ENCODE results near the gene POLH. TPM values are rescaled to one million over a fixed set of nuclear protein-coding genes. Genes with fewer than 3 reads are reported as not detected.
"Not testable (repeated sequence)": the region's sequence is repeated elsewhere in the genome, so short reads cannot be mapped to it uniquely, and the experiment has no call there.

Gene POLH
- total RNA-seq, 6 donors from 2014 or later: 9.1 to 27.5 (median 19.8) TPM

DNA sequence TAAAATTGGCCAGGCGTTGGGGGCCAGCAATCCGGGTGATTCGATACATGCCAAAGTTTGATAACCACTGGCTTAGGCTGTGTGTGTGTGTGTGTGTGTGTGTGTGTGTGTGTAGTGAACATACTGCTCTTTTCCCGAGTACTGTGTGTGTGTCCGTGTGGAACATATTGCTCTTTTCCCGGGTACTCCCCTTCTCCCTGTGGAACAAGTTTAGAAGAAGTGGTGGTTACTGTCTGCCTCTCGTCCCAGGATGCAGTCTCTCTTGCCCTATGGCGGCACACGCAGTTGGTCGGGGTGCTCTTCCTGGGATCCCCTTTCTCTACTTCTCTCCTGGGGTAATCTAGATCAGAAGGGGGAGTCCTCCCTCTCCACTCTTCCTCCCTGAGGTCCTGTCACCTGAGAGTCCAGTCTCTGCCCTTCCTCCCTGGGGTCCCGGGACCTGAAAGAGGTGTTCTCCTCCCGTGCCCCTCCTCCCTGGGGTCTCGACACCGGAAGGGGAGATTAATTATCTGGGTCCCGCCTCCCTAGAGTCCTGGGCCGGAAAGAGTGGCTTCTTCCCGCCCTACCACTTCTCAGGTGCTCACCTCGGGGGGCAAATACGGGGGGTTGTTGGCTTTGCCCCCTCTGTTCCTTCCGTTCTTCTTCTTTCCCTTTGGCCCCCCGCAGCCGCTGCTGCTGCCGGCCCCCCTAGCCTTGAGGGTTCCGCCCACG lies 52.6 kb downstream of the POLH start:
- Histone ChIP-seq H3K4me3 (peak overlapping the region; percentile 60 to 97 (median 88)), H3K27ac (peak overlapping the region; percentile 94 to 97 (median 95)), H3K4me1 (peaks cover 23 to 35% (median 29%) of the 10 kb centered on the region in 4 donors), H3K27me3 (no peaks in the 10 kb centered on the region), H3K36me3 (peaks cover 15 to 27% (median 27%) of the 10 kb centered on the region in 4 donors), H3K9me3 (no peaks in the 10 kb centered on the region)
- peak in 1 of 2 donors; percentile 0 for ATAC-seq (ENCODE audit: low FRiP score in 2 of 2)
- WGBS, 2 donors: 1 to 3% methylated on average over 22 to 24 of the region's 25 CpGs
- peak in 1 of 4 donors; percentile 1 for TF ChIP-seq POLR2A (IDR thresholded peaks at IDR 0.05)
- no peak for TF ChIP-seq EP300 (IDR thresholded peaks at IDR 0.05)
- TF ChIP-seq, protein P1, sequence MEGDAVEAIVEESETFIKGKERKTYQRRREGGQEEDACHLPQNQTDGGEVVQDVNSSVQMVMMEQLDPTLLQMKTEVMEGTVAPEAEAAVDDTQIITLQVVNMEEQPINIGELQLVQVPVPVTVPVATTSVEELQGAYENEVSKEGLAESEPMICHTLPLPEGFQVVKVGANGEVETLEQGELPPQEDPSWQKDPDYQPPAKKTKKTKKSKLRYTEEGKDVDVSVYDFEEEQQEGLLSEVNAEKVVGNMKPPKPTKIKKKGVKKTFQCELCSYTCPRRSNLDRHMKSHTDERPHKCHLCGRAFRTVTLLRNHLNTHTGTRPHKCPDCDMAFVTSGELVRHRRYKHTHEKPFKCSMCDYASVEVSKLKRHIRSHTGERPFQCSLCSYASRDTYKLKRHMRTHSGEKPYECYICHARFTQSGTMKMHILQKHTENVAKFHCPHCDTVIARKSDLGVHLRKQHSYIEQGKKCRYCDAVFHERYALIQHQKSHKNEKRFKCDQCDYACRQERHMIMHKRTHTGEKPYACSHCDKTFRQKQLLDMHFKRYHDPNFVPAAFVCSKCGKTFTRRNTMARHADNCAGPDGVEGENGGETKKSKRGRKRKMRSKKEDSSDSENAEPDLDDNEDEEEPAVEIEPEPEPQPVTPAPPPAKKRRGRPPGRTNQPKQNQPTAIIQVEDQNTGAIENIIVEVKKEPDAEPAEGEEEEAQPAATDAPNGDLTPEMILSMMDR (IDR thresholded peaks at IDR 0.05): no peak
- peak in 1 of 2 donors; percentile 24 for TF ChIP-seq POLR2AphosphoS5 (IDR thresholded peaks at IDR 0.05)
- peak in 1 of 2 donors; percentile 61 for DNase-seq

DNA sequence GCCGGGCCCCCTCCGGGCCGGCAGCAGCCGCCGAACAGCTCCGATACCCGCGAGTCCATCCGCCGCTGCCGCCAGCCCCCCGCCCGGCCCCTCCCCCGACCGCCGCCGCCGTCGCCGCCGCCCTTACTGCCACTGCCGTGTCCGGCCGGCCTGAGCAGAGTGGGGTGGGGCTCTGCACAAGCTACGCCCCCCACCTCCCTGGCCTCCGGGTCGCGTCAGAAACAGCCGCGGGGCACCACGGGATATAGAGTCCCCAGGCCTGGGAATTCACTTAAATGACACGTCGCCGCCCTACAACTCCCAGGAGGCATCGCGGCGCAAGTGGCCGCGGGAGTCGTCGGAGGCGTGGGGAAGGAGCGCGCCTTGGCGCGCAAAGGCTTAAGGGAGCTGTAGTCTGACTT lies 53.1 kb downstream of the POLH start, which contains the start of gene GTPBP2:
TSS of gene GTPBP2 (minus strand) at position 161 of the 401 bp plus-strand sequence. CDS start at position 59, 102 bp downstream.
- Histone ChIP-seq H3K27me3 (no peaks in the 10 kb centered on the region), H3K36me3 (peaks cover 9 to 22% (median 21%) of the 10 kb centered on the region in 4 donors), H3K4me1 (peaks cover 23 to 35% (median 29%) of the 10 kb centered on the region in 4 donors), H3K27ac (peak within 1 kb of the TSS; percentile 94 to 97 (median 95)), H3K9me3 (no peaks in the 10 kb centered on the region), H3K4me3 (peak within 1 kb of the TSS; percentile 81 to 97 (median 88))
- TF ChIP-seq POLR2AphosphoS5 (IDR thresholded peaks at IDR 0.05): peak; percentile 83 to 88
- TF ChIP-seq, protein P1 (IDR thresholded peaks at IDR 0.05): no peak
- peak in 1 of 4 donors; percentile 38 for TF ChIP-seq EP300 (IDR thresholded peaks at IDR 0.05)
- peak in 2 of 4 donors; percentile 35 to 64 for TF ChIP-seq POLR2A (IDR thresholded peaks at IDR 0.05)
- DNase-seq (peak; percentile 97 to 100), ATAC-seq (ENCODE audit: low FRiP score in 2 of 2) (peak; percentile 95 to 98)
- WGBS, 2 donors: 0 to 1% methylated on average over 21 to 24 of the region's 46 CpGs

DNA sequence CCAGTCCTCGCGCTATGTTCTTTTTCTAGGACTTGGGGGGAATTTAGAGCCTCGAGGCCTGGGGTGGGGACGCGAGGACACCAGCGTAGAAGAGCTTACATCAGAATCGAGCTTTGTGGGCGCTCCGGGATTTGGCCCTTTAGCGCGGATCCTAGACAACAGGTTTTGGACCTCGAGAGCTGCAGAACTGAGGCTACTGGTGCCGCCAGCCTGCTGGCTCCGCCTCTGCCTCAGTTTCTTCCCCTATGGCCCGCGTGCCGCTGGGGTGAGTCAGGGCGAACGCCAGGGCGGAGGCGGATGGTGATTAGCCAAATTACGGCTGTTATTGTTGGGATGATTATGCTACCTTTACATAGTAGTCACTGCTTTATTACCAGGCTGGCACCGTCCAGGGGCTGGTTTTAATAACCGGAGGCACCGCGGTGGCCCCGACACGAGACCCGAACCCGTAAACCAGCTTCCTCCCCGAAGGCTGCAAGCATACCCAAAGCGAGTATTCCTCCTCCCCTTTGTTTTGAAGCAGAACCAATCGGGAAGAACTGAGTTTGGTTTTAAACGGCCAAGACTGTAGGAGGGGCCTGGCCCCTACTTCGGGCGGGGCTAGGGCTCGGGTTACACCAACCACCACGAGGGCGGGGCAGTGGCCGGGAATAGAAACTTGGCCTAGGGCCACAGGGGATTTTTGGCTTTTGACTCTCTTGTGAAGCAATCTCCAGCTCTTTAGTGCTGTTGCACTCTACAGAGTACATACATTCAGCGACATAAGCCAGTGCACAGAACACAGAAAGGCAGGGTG lies 53.7 kb downstream of the POLH start:
- peak overlapping the region; percentile 81 to 97 (median 88) for H3K4me3 ChIP-seq
- H3K27ac ChIP-seq: peak overlapping the region; percentile 94 to 97 (median 95)
- TF ChIP-seq, protein P1 (IDR thresholded peaks at IDR 0.05): peak in 2 of 6 experiments; percentile 8 to 11
- TF ChIP-seq POLR2AphosphoS5 (IDR thresholded peaks at IDR 0.05) (peak; percentile 77 to 89), EP300 (IDR thresholded peaks at IDR 0.05) (peak in 2 of 4 donors; percentile 6 to 58), POLR2A (IDR thresholded peaks at IDR 0.05) (peak in 3 of 4 donors; percentile 32 to 85 (median 75))
- no peaks in the 10 kb centered on the region for H3K27me3 ChIP-seq
- H3K4me1 ChIP-seq: peaks cover 23 to 35% (median 29%) of the 10 kb centered on the region in 4 donors
- 0 to 1% methylated on average over 39 to 41 of the region's 41 CpGs for WGBS, 2 donors
- peaks cover 3 to 16% (median 15%) of the 10 kb centered on the region in 4 donors for H3K36me3 ChIP-seq
- H3K9me3 ChIP-seq: no peaks in the 10 kb centered on the region
- ATAC-seq (ENCODE audit: low FRiP score in 2 of 2) (peak; percentile 94 to 96), DNase-seq (peak; percentile 88 to 96)

DNA sequence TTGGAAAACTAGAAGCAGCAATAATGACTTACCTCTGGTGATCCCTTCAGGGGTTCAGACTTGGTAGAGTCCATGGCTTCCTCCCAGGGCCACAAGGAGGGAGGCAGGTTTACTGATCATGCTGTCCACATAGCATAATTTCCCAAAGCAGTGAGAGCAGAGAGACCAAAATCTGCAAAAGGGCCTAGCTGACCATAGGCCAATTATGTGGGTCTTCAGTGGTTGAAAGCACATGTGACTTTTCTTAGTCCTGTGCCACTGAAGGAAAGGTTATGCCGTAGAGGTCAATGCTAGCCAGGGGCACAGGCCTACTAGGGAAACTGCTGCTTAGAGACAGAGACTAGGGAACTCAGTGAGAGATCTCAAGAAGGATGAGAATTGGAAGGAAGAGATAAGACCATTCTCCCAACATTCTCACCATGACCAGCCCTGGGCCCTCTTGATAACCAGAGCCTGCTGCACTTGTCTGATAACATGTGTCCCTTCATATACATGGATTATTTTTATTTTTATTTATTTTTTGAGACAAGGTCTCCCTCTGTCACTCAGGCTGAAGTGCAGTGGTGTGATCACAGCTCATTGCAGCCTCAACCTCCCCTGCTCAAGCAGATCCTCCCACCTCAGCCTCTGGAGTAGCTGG lies 55.1 kb downstream of the POLH start:
- peaks cover 0 to 2% (median 1%) of the 10 kb centered on the region in 4 donors for H3K36me3 ChIP-seq
- no peak for DNase-seq
- ATAC-seq (ENCODE audit: low FRiP score in 2 of 2): no peak
- H3K4me3 ChIP-seq: no peak overlapping the region
- H3K9me3 ChIP-seq: no peaks in the 10 kb centered on the region
- WGBS, 2 donors: 94 to 100% methylated on average over 1 of the region's 1 CpG
- TF ChIP-seq EP300 (IDR thresholded peaks at IDR 0.05): no peak
- TF ChIP-seq, protein P1 (IDR thresholded peaks at IDR 0.05): no peak
- TF ChIP-seq POLR2A (IDR thresholded peaks at IDR 0.05): no peak
- TF ChIP-seq POLR2AphosphoS5 (IDR thresholded peaks at IDR 0.05): no peak
- H3K27me3 ChIP-seq: no peaks in the 10 kb centered on the region
- H3K27ac ChIP-seq: peak overlapping the region in 2 of 4 donors; percentile 30 to 94
- H3K4me1 ChIP-seq: peaks cover 26 to 38% (median 29%) of the 10 kb centered on the region in 4 donors

DNA sequence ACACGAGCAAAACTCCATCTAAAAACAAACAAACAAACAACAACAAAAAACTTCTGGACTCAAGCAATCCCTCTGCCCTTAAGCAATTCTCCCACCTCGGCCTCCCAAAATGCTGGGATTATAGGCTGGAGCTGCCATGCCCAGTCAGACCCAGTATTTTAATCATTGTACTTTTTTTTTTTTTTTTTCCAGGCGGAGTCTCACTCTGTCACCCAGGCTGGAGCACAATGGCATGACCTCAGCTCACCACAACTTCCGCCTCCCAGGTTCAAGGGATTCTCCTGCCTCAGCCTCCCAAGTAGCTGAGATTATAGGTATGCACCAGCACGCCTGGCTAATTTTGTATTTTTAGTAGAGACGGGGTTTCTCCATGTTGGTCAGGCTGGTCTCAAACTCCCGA lies 57.0 kb downstream of the POLH start:
- DNase-seq; H3K27ac ChIP-seq; H3K4me3 ChIP-seq; H3K27me3 ChIP-seq; H3K36me3 ChIP-seq; ATAC-seq (ENCODE audit: low FRiP score in 2 of 2); H3K9me3 ChIP-seq: not testable (repeated sequence)
- H3K4me1 ChIP-seq: peaks cover 29 to 38% (median 30%) of the 10 kb centered on the region in 4 donors
- 92 to 95% methylated on average over 7 of the region's 7 CpGs for WGBS, 2 donors
